Measurements from ENCODE around the gene OSBPL7.

- TF ChIP-seq EZH2 (IDR thresholded peaks at IDR 0.05) (no peak), POLR2AphosphoS5 (IDR thresholded peaks at IDR 0.05; ENCODE audit: borderline replicate concordance, low read depth, low read length) (no peak), FOXP2 (optimal IDR thresholded peaks at IDR 0.05; ENCODE audit: control extremely low read depth, extremely low read length, insufficient read depth) (no peak)
These were observed 61.0 kb downstream of the OSBPL7 start for GRCh38 chr17:47760409-47761140.

Data from SK-N-MC (cell line).